Prostate gland (tissue), 2 donors: Measurements from ENCODE around the gene ZFP42. TPM values are rescaled to one million over a fixed set of nuclear protein-coding genes. Genes with fewer than 3 reads are reported as not detected.

Source experiments
- DNase-seq: peaks from one replicate; pipeline ENCODE4 v3.0.0-alpha.2; 2019; ENCODE audit warnings: low spot score
- H3K27ac ChIP-seq, 2 donors: fragments of 200-600 bp; sonication (generic); 2 replicates each; pipeline ENCODE4 v1.5.1; 2017 to 2019
- H3K27me3 ChIP-seq: fragments of 200-600 bp; sonication (generic); replicated peaks from 2 replicates; pipeline ENCODE4 v1.5.1; 2019; ENCODE audit not compliant: insufficient read depth
- H3K36me3 ChIP-seq, 2 donors: fragments of 200-600 bp; sonication (generic); 1 replicate in 1 of 2; 2 replicates in 1 of 2; pipeline versions ENCODE4 v1.5.1 to v1.8.1; 2017 to 2019
- H3K4me1 ChIP-seq: fragments of 200-600 bp; sonication (generic); replicated peaks from 2 replicates; pipeline ENCODE4 v1.5.1; 2019
- H3K4me3 ChIP-seq, 2 donors: fragments of 200-600 bp; sonication (generic); 2 replicates each; pipeline ENCODE4 v1.5.1; 2017 to 2019
- H3K9me3 ChIP-seq: fragments of 200-600 bp; sonication (generic); 2 replicates; pipeline ENCODE4 v1.5.1; 2017
- POLR2A ChIP-seq: fragments of 450-650 bp; IDR thresholded peaks from one replicate; pipeline ENCODE4 v1.6.1; 2016; ENCODE audit warnings: antibody characterized with exemption, mild to moderate bottlenecking
- POLR2AphosphoS5 ChIP-seq: sonication (generic); formaldehyde crosslinking; IDR thresholded peaks from one replicate; pipeline ENCODE4 v1.6.1; 2017; ENCODE audit warnings: antibody characterized with exemption
- WGBS: methylation state at CpG from one replicate; pipeline ENCODE4 v1.1.5; 2018; 5-methylcytosine and 5-hydroxymethylcytosine counted together
- intact Hi-C: fragments of 100-400 bp; cut with DNase I; formaldehyde crosslinking; loops from one replicate; pipeline ENCODE4 v1.14.2; 2022
- total RNA-seq, 2 donors: library from RNA; depleted of rRNA; stranded (reverse); fragments of >200 nt; gene quantifications; one replicate each; pipeline ENCODE4 v1.1.0, GENCODE V29; 2016
- TF ChIP-seq, protein P1 (sequence below), 4 experiments: fragments of 200-600 bp in 2 of 4; fragments of 450-650 bp in 2 of 4; sonication (generic) in 2 of 4; IDR thresholded peaks; 1 replicate in 3 of 4; 2 replicates in 1 of 4; pipeline ENCODE4 v1.5.1; 2016 to 2019; ENCODE audit warnings: antibody characterized with exemption in 4 of 4, mild to moderate bottlenecking in 2 of 4, moderate library complexity in 2 of 4

The ZFP42 gene
- total RNA-seq, 2 donors from 2014 or later: 0.57 TPM; not detected in 1

DNA sequence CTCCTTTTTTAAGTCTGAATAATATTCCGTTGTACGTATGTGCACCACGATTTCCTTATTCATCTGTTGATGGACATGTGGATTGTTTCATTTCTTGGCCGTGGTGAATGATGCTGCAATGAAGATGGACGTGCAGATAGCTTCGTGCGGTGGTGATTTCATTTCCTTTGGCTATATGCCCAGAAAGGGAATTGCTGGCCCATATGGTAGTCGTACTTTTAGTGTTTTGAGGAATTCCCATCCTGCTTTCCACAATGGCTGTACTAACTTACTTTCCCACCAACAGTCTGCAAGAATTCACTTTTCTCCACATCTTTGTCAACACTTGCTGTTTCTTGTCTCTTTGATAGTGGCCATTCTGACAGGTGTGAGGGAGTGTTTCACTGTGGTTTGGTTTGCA, 12.8 kb downstream of the ZFP42 start:
- no peaks in the 10 kb centered on the region for H3K27me3 ChIP-seq
- no peaks in the 10 kb centered on the region for H3K4me1 ChIP-seq
- intact Hi-C loops: no loop called here
- no peak overlapping the region for H3K27ac ChIP-seq
- no peak overlapping the region for H3K4me3 ChIP-seq
- no peak for DNase-seq
- TF ChIP-seq POLR2A (no peak), POLR2AphosphoS5 (no peak)
- TF ChIP-seq, protein P1, sequence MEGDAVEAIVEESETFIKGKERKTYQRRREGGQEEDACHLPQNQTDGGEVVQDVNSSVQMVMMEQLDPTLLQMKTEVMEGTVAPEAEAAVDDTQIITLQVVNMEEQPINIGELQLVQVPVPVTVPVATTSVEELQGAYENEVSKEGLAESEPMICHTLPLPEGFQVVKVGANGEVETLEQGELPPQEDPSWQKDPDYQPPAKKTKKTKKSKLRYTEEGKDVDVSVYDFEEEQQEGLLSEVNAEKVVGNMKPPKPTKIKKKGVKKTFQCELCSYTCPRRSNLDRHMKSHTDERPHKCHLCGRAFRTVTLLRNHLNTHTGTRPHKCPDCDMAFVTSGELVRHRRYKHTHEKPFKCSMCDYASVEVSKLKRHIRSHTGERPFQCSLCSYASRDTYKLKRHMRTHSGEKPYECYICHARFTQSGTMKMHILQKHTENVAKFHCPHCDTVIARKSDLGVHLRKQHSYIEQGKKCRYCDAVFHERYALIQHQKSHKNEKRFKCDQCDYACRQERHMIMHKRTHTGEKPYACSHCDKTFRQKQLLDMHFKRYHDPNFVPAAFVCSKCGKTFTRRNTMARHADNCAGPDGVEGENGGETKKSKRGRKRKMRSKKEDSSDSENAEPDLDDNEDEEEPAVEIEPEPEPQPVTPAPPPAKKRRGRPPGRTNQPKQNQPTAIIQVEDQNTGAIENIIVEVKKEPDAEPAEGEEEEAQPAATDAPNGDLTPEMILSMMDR (IDR thresholded peaks at IDR 0.05): no peak
- no peaks in the 10 kb centered on the region for H3K9me3 ChIP-seq
- no peaks in the 10 kb centered on the region for H3K36me3 ChIP-seq
- 44% methylated on average over 8 of the region's 8 CpGs for WGBS

- no peaks in the 10 kb centered on the region for H3K9me3 ChIP-seq
- no peak for TF ChIP-seq POLR2A
- TF ChIP-seq POLR2AphosphoS5: no peak
- TF ChIP-seq, protein P1 (IDR thresholded peaks at IDR 0.05): no peak
- no peak for DNase-seq
- H3K4me1 ChIP-seq: no peaks in the 10 kb centered on the region
- WGBS: 91% methylated on average over 7 of the region's 7 CpGs
- H3K4me3 ChIP-seq: no peak overlapping the region
- H3K27me3 ChIP-seq: no peaks in the 10 kb centered on the region
- no peaks in the 10 kb centered on the region for H3K36me3 ChIP-seq
- intact Hi-C loops: no loop called here
- H3K27ac ChIP-seq: no peak overlapping the region
Observed at GRCh38 chr4:188012426-188012945, 16.9 kb downstream of the ZFP42 start.

DNA sequence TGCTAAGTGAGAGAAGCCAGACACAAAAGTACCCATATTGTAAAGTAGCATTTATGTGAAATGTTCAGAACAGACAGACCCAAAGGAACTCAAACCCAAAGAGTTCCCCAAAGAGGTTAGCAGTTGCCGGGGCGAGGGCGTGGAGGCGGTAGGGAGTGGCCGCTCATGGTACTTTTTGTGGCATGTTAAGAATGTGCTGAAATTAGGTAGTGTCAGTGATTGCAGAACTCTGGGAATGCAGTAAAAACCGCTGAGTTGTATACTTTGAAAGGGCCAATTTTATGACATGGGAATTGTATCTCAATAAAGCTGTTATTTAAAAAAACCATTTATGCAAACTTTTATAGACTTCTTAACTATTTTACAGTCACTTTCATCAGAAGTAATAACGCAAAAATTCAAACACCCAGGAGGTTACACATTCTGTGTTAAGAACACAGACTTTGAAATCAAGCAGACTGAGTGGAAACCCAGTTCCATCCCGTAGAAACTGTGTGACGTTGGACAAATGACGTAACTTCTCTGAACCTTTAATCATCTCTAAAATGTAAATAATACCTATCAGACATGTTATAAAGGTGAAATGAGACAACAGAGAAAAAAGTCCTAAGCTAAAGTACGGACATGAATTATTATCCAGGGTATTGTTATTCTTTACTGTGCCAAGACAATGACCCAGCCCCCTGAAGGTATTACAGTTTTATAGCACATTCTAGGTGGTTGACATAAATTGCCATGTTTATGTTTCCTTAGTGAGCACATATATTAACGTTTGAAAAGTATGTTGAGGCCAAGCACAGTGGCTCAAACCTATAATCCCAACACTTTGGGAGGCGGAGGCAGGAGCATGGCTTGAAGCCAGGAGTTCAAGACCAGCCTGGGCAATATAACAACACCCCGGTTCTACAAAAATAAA, 19.7 kb downstream of the ZFP42 start:
- TF ChIP-seq, protein P1 (IDR thresholded peaks at IDR 0.05): no peak
- TF ChIP-seq POLR2AphosphoS5 (no peak), POLR2A (no peak)
- intact Hi-C loops: no loop called here
- Histone ChIP-seq H3K4me3 (no peak overlapping the region), H3K27ac (no peak overlapping the region), H3K36me3 (no peaks in the 10 kb centered on the region), H3K4me1 (no peaks in the 10 kb centered on the region), H3K27me3 (no peaks in the 10 kb centered on the region), H3K9me3 (no peaks in the 10 kb centered on the region)
- 41% methylated on average over 14 of the region's 14 CpGs for WGBS
- DNase-seq: no peak

- intact Hi-C loops: no loop called here
- 31% methylated on average over 7 of the region's 7 CpGs for WGBS
- Histone ChIP-seq H3K9me3 (no peaks in the 10 kb centered on the region), H3K4me3 (no peak overlapping the region), H3K4me1 (no peaks in the 10 kb centered on the region), H3K36me3 (no peaks in the 10 kb centered on the region), H3K27me3 (no peaks in the 10 kb centered on the region), H3K27ac (no peak overlapping the region)
- no peak for TF ChIP-seq POLR2A
- no peak for TF ChIP-seq POLR2AphosphoS5
- TF ChIP-seq, protein P1 (IDR thresholded peaks at IDR 0.05): no peak
- DNase-seq: no peak
Observed at GRCh38 chr4:188016754-188017153, 21.2 kb downstream of the ZFP42 start.
